HG03108 (cell line): ENCODE results near the gene ADCY9.
"Not testable (repeated sequence)": the region's sequence is repeated elsewhere in the genome, so short reads cannot be mapped to it uniquely, and the experiment has no call there.

Experiments
- ATAC-seq: cut with Tn5 transposase; IDR thresholded peaks from one replicate; pipeline ENCODE4 v1.9.1; 2021; ENCODE audit warnings: moderate library complexity; ENCODE audit not compliant: unreplicated experiment

ADCY9 gene

GRCh38 chr16:3927147-3927546 is 189.1 kb downstream of the ADCY9 start:
- ATAC-seq, result not testable (repeated sequence)

- no peak for ATAC-seq
Measured at GRCh38 chr16:3924763-3925162, 191.5 kb downstream of the ADCY9 start.

DNA sequence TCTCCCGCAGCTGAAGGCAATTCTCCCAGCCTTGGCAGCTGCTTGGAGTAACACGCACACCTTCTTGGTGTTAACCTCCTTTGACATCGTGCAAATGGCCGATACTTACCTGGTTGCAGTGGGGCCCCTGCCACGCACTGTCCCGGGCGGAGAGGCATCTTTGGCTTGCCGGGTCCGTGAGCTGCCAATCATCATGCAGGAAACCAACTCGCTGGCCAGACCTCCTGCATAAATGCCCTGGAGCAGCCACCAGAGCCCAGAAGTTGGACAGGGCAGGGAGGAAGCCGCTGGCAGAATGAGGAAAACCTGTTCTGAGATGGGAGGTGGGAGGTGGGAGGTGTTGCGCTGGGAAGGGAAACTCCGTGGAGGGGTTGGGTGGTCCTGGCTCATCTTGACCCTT is 194.0 kb downstream of the ADCY9 start:
- ATAC-seq, result no peak

DNA sequence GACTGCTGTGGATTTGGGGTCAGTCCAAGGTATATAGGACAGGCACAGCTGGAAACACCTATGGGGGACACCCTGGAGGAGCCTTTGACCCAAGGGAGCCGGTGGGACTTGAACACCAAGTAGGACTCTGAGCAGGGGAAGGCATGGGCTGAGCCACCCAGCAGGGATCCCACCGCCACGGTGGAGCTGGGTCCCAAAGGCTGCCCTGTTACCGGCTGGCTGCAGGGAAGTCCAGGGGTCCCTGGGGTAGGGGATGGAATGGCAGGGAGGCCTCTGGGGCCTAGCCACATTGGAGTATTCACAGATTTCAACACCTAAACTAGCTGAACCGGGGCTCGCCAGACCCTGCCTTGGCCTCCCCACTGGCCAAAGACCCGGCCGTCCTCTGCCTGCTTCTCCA is 196.0 kb downstream of the ADCY9 start:
- ATAC-seq, result no peak

- ATAC-seq, result no peak
Measured at GRCh38 chr16:3919413-3919812, 196.8 kb downstream of the ADCY9 start.

DNA sequence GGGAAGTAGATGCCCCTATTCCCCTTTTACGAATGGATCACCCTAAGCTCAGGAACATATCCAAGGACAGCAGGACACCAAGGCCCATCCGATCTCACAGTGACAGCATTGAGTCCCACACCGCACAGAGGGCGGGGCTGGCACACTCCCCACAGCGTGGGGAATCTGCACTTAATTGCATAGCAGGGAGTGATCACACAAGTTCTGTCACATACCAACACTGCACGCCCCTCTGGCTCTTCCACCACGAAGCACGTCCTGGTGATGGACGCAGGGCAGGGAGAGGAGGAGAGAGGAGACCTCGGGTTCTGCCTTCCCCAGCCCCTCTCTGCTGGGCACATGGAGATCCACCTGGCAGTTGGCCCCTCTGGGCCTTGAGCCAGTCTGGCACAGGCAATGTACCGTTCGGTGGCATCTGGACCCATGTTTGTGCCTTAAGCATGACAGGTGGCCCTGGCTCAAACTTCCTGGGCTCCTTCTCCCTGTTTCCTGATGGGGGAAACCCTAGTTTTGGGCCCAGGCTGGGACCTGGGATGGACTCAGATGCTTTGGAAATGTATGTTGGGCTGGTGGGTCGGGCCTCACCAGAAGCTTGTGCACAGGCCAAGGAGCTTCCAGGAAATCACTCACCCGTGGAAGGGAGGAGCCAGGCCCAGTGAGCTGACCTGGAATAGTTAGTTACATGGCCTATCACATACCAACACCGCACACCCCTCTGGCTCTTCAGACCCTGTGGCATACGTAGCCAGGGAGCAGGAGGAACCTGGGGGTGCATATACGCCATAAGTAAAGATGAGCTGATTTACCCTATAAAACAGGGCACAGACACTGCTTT is 200.6 kb downstream of the ADCY9 start:
- no peak for ATAC-seq

GRCh38 chr16:3912897-3913296 is 203.3 kb downstream of the ADCY9 start:
- ATAC-seq, result no peak
